RCC 7860 (cell line): Measurements from ENCODE around the gene RTF1.
"Not testable (repeated sequence)": the region's sequence is repeated elsewhere in the genome, so short reads cannot be mapped to it uniquely, and the experiment has no call there.

Experiments used
- DNase-seq: peaks from one replicate; pipeline ENCODE4 v3.0.0-alpha.2; 2015; ENCODE audit warnings: low spot score
- FAIRE-seq: peaks from 2 replicates; lab custom pipeline; 2012; peaks lifted over from hg19 to GRCh38; lab: Jason Lieb, UNC

RTF1 gene

GRCh38 chr15:41416742-41417417 lies at the start of gene RTF1:
RTF1 (plus strand) TSS chr15:41417095; CDS start chr15:41417116, 21 bp downstream.
- FAIRE-seq (no peak), DNase-seq (peak; percentile 72)

DNA sequence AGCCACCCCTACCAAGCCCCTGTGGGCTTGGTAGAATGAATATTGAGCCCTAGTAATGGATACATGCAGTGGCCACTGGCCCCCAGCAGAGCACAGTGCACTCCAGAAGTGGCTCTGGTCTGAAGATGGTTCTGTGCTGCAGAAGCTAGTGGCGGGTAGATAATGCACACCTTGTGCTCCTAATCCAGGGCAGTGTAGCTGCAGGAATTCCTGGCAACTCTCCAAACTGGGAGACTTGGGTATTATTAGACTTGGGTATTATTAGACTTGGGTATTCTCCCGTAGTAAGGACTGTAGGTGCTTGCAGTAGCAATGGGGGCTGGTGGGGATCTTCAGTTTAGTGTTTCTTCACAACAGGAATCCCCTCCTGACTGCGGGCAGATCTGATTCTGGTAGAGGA lies 49.5 kb upstream of the RTF1 start:
- DNase-seq, result no peak
- no peak for FAIRE-seq

GRCh38 chr15:41377978-41378377 lies 38.9 kb upstream of the RTF1 start:
- FAIRE-seq, result no peak
- no peak for DNase-seq

- FAIRE-seq, DNase-seq: not testable (repeated sequence)
These were observed 32.7 kb upstream of the RTF1 start for GRCh38 chr15:41383974-41384749.

DNA sequence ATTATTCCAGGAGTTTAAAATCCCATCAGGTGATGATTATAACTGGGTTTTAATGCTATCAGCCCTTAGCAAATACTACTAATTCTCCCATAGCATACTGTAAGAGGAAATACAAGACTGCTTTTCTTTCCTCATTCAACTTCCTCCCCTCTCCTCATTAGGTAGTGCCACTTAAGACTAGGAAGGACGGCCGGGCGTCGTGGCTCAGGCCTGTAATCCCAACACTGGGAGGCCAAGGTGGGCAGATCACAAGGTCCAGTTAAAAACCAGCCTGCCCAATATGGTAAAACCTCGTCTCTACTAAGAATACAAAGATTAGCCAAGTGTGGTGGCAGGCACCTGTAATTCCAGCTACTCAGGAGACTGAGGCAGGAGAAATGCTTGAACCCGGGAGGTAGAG lies 29.2 kb upstream of the RTF1 start:
- DNase-seq (no peak), FAIRE-seq (no peak)

DNA sequence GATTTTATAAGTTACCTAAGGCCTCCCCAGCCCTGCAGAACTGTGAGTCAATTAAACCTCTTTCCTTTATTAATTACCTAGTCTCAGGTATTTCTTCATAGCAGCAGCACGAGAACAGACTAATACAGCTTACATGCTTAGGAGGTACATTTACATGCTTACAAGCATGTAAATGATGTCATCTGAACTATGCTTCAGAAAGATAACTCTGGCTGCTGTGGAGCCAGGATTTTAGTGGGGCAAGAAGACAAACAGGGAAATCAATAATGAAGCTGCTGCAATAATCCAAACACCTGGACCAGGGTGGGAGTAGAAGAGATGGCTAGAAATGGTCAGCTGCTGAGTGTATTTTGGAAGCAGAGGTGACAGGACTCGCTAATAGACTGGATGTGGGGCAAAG lies 24.2 kb upstream of the RTF1 start:
- FAIRE-seq (no peak), DNase-seq (no peak)

- no peak for DNase-seq
- FAIRE-seq, result no peak
These were observed 22.0 kb upstream of the RTF1 start for GRCh38 chr15:41394924-41395323.

GRCh38 chr15:41396111-41396510 lies 20.8 kb upstream of the RTF1 start:
- no peak for DNase-seq
- FAIRE-seq, result no peak

DNA sequence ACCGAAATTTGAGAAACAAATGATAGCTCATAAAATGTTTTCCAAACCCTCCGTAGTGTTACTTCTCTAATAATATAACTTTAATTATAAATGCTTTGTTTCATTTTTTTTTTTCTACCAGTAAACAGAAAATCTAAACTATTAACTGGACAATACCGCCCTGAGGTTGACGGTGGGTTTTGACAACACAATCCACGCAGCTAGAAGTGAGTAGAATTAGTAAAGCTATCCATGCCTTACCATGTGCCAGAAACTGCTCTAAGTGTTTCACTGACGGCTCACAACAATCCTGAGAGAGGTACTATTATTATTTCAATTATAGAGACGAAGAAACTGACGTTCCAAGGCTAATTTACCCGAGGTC lies 15.0 kb upstream of the RTF1 start:
- DNase-seq (no peak), FAIRE-seq (no peak)

DNA sequence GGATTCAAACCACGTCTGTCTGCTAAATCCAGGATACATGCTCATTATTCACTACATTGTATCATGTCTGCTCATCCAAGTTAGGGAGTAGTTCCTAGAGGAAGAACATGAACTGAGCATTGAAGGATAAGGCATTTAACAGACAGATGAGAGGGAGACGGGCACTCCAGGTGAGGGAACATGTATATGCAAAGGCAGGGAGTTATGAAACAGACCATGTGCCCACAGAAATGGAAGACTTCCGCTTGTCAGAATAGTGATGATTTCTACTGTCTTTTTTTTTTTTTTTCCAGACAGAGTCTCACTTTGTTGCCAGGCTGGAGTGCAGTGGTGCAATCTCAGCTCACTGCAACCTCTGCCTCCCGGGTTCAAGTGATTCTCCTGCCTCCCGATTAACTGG lies 9.6 kb upstream of the RTF1 start:
- no peak for FAIRE-seq
- DNase-seq, result no peak

GRCh38 chr15:41408234-41408641 lies 8.7 kb upstream of the RTF1 start:
- FAIRE-seq (no peak), DNase-seq (no peak)

- FAIRE-seq (no peak), DNase-seq (no peak)
These were observed 5.9 kb upstream of the RTF1 start for GRCh38 chr15:41411031-41411430.

GRCh38 chr15:41411441-41411840 lies 5.5 kb upstream of the RTF1 start:
- no peak for FAIRE-seq
- DNase-seq, result no peak

DNA sequence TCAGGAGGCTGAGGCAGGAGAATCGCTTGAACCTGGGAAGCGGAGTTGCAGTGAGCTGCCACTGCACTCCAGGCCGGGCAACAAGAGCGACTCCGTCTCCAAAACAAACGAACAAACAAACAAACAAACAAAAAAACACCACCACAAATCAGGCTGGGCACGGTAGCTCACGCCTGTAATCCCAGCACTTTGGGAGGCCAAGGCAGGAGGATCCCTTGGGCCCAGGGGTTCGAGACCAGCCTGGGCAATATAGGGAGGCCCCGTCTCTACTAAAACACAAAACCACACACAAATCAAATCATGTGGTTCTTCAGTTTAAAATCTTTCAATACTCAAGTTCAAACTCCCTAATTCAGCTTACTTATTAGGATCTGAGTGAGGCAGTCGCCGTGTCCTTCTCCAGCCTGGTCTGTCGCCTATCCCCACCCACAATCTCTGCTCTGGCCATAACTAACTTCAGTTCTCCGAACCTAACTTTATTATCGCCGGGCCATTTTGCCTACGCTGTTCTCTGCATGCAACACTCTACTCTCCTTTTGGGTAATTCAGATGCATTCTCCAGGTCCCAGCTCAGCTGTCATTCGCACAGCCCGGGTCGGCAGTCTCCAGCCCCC lies 660 bp upstream of the RTF1 start:
- FAIRE-seq, result no peak
- DNase-seq, result no peak

DNA sequence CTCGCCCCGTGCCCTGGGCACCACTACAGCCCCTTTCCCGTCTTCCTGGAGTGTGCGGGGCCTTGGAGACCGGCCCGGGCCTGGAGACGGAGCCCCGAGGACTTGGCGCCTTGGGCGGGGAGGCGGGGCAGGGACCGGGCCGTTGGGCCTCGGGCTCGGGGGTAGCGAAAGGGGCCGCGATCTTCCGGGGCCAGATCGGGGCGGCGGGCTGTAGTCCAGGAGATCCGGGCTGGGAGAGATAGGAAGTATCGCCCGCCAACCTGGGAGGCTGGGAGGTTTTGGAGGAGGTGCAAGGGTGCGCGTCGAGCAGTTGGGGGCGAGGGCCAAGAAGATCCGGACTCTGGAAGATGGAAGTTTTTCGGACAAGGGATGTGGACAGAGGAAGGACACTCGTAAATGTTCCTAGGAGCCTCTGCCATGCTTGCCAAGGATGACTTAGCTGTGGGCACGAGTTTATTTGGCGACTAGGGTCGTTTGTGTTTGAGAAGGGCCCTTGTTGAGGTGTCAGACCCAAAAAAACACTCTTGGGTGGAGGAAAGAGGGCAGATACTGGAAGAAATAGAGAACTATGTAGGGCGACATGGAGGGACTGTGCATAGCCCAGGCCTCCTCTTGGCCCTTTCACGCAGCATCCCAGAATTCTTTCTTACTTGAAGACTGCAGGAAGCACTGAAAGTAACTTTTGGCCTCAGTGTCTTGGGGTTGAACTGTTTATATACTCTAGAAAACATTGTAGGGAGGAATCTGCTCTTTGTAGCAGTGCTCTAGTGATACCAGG lies 712 bp downstream of the RTF1 start:
- DNase-seq (no peak), FAIRE-seq (no peak)

- FAIRE-seq, result no peak
- no peak for DNase-seq
These were observed 7.2 kb downstream of the RTF1 start for GRCh38 chr15:41423979-41424659.

- no peak for FAIRE-seq
- no peak for DNase-seq
These were observed 7.9 kb downstream of the RTF1 start for GRCh38 chr15:41424809-41425208.

GRCh38 chr15:41425907-41426306 lies 9.0 kb downstream of the RTF1 start:
- not testable (repeated sequence) for FAIRE-seq

DNA sequence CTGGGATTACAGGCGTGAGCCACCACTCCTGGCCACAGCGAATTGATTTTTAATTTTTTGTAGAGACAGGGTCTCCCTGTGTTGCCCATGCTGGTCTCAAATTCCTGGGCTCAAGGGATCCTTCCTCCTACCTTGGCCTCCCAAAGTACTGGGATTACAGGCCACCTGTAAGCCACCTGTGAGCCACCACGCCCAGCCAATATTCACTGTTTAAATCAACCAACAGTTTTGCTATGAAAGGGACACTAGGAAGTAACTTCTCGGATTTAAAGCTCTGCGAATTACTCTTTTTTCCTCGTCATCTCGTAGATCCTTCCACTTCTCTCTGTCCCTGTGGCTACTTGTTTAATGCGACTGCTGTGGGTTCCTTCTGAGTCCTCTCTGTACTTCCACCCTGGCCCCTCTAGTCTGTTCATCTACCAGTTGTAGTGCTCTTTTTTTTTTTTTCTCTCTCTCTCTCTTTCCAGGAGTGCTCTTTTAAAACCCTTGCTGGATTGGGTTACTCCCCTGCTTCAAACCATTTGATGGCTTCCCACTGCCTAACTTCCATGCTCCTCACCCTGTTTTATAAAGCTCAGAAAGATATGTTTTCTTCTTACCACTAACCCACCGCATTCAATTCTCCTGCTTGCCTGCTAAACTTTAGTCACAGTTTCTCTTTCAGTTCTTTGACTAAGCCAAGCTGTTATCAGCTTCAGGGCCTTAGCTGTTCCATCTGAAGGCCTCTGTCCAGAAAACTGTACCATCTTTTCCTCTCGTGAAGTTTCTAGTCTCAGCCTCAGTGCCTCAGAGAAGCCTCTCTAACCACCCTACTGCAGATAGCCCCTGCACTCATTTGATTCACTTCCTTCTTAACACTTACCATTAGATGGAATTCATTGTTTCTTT lies 12.4 kb downstream of the RTF1 start:
- no peak for FAIRE-seq
- no peak for DNase-seq

More at GRCh38 chr15:41425907-41426306, 9.0 kb downstream of the RTF1 start:
- DNase-seq, result not testable (repeated sequence)
